SKM-1 (cell line): Measurements from ENCODE around the gene C11orf42.

Experiments used
- DNase-seq: peaks from one replicate; lab custom pipeline; 2025; ENCODE audit not compliant: unreplicated experiment; lab: John Stamatoyannopoulos, UW

The C11orf42 gene

DNA sequence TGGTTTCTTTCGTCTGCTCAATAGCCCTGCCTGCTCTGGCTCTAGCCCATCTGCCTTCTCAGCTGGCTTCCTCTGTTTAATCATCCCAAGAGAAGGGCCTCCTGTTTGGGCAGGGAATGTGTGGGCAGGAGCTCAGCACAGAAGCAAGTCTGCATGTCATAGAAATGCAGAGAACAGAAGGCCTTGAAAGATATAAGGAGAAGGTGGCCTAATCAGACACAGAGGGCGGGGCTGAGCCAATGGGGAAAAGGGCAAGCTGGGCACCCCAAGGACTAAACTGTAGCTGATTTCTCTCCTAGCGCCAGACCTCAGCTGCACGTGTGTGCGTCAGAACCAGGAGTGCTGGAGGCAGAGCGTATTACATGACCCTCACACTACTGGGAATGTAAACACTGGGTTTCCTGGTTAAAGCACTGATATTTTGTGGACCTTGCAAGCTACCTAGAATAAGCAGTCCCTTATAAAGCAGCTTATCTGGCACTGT is 46.7 kb downstream of the C11orf42 start:
- DNase-seq: no peak

DNA sequence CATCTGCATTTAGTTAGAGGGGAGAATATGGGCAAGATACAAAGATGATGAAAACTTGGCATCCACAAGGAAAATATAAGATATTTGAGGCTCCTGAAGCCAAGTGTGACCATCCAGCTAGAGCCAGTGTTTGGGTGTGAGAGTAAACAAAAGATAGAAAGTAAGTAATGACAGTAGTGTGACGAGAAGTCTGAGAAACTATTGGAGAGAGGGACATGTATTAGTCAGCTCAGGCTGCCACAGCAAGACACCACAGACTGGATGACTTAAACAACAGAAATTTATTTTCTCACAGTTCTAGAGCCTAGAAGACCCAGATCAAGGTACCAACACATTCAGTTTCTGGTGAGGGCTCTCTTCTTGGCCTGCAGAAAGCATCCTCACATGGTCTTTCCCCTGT is 47.8 kb downstream of the C11orf42 start:
- no peak for DNase-seq

DNA sequence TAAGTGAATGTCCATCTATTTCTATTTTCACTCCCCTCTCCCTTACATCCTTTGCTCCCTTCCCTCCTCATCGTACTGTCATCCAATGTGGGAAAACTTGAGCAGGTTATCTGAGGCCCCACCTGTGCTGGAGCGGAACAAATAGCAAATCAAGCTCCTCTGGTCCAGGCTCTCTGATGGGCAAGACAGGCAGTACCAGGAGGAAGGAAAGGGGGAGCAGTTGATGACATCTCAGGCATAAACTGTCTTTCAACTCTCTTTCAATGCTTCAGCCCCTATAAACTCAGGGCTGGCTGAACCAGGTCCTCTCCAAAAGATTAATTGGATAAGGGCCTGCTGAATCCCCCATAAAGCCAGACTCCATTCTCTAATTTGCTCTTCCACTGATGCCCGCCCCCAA is 52.8 kb downstream of the C11orf42 start:
- no peak for DNase-seq

DNA sequence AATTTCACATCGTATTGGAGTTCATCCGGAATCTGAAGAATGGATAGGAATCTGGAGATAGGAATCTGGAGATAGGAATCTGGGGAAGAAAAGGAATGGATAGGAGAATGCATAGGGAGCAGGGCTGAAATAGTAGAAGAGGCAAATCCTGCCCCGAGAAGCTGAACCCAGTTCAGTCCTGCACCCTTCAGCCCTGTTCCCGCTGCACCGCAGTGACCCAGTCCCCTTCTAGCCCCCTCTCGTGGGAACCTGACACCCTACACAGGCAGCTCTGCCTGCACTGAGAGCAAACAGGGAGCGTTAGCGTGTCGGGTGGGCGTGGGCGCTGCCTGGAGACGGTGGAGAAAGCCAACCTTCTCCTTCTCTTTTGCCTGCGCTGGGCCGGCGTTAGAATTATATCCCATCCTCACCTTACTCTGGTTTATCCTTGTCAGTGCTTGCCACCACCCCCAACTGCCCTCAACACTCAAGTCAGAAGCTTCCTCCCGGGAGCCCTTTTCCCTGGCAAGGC is 53.3 kb downstream of the C11orf42 start:
- no peak for DNase-seq

DNA sequence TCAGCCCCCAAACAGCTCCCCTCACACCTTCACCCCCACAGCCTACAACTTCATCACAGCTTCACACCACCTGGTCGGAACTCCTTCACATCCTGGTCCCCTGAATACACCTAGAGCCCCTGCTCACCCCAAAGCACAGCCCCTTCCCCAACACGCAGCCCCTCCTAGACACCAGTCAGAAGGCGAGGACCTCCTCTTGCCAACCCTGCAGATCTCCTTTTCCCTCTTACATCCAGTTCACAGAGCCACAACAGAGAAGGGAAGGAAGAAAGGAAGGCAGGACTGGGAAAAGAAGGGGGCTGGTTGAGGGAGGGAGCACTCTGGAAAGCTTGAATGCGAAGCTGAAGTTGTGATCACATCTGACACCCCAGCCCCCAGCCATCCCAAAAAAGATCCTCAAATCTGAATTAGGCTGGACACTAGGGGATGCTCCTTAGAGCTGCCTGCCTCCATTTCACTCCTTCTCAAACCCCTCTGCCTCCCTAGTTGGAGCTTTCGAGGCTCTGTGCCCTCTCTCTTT is 54.9 kb downstream of the C11orf42 start:
- DNase-seq: no peak
